Suprapubic skin (tissue), 3 donors: ENCODE data around the gene TTC12.

ENCODE experiments used
- CTCF ChIP-seq, 2 donors: fragments of 200-600 bp in 1 of 2; fragments of 450-650 bp in 1 of 2; sonication (generic) in 1 of 2; IDR thresholded peaks; one replicate each; pipeline ENCODE4 v1.5.1; 2016 to 2019; ENCODE audit warnings: antibody characterized with exemption in 2 of 2, mild to moderate bottlenecking in 1 of 2, moderate library complexity in 1 of 2
- EP300 ChIP-seq: sonication (generic); formaldehyde crosslinking; IDR thresholded peaks from one replicate; pipeline ENCODE4 v1.6.1; 2017; ENCODE audit warnings: antibody characterized with exemption
- POLR2A ChIP-seq, 2 donors: fragments of 450-650 bp; IDR thresholded peaks; one replicate each; pipeline ENCODE4 v1.6.1; 2017; ENCODE audit warnings: antibody characterized with exemption in 2 of 2, mild to moderate bottlenecking in 2 of 2, moderate library complexity in 2 of 2

- TF ChIP-seq POLR2A (IDR thresholded peaks at IDR 0.05): no peak
- TF ChIP-seq CTCF (IDR thresholded peaks at IDR 0.05): no peak
- TF ChIP-seq EP300: no peak
Measured at GRCh38 chr11:113317339-113317738, 3.0 kb downstream of the TTC12 start.
